ENCODE results near the gene PTPRD.

Gene PTPRD

GRCh38 chr9:8632493-8632892, 1980.3 kb downstream of the PTPRD start:
- in situ Hi-C loops (cut with MboI; ENCODE audit: low pct_unique_long_range_greater_than_20kb, low sequenced_read_pairs, unreplicated experiment): no loop called here
- DNase-seq (ENCODE audit: low spot score): no peak
- no peak for TF ChIP-seq CTCF (IDR thresholded peaks at IDR 0.05; ENCODE audit: extremely low read depth, insufficient read depth, missing control alignments)

- no peak for TF ChIP-seq CTCF (IDR thresholded peaks at IDR 0.05; ENCODE audit: extremely low read depth, insufficient read depth, missing control alignments)
- no peak for DNase-seq (ENCODE audit: low spot score)
- in situ Hi-C loops (cut with MboI; ENCODE audit: low pct_unique_long_range_greater_than_20kb, low sequenced_read_pairs, unreplicated experiment): no loop called here
Measured at GRCh38 chr9:8628791-8629190, 1984.0 kb downstream of the PTPRD start.

GRCh38 chr9:8627976-8628679, 1984.7 kb downstream of the PTPRD start:
- in situ Hi-C loops (cut with MboI; ENCODE audit: low pct_unique_long_range_greater_than_20kb, low sequenced_read_pairs, unreplicated experiment): no loop called here
- no peak for DNase-seq (ENCODE audit: low spot score)

GRCh38 chr9:8622871-8623270, 1989.9 kb downstream of the PTPRD start:
- no peak for DNase-seq (ENCODE audit: low spot score)
- in situ Hi-C loops (cut with MboI; ENCODE audit: low pct_unique_long_range_greater_than_20kb, low sequenced_read_pairs, unreplicated experiment): no loop called here
- no peak for TF ChIP-seq CTCF (IDR thresholded peaks at IDR 0.05; ENCODE audit: extremely low read depth, insufficient read depth, missing control alignments)

More at GRCh38 chr9:8627976-8628679, 1984.7 kb downstream of the PTPRD start:
- no peak for TF ChIP-seq CTCF (IDR thresholded peaks at IDR 0.05; ENCODE audit: extremely low read depth, insufficient read depth, missing control alignments)

- no peak for TF ChIP-seq CTCF (IDR thresholded peaks at IDR 0.05; ENCODE audit: extremely low read depth, insufficient read depth, missing control alignments)
- in situ Hi-C loops (cut with MboI; ENCODE audit: low pct_unique_long_range_greater_than_20kb, low sequenced_read_pairs, unreplicated experiment): no loop called here
- DNase-seq (ENCODE audit: low spot score): no peak
Measured at GRCh38 chr9:8622222-8622802, 1990.5 kb downstream of the PTPRD start.

- DNase-seq (ENCODE audit: low spot score): no peak
- no peak for TF ChIP-seq CTCF (IDR thresholded peaks at IDR 0.05; ENCODE audit: extremely low read depth, insufficient read depth, missing control alignments)
Measured at GRCh38 chr9:8621416-8621815, 1991.4 kb downstream of the PTPRD start.

More at GRCh38 chr9:8621416-8621815, 1991.4 kb downstream of the PTPRD start:
- in situ Hi-C loops (cut with MboI; ENCODE audit: low pct_unique_long_range_greater_than_20kb, low sequenced_read_pairs, unreplicated experiment): no loop called here

All from GM13977 (cell line).